HG03558 (cell line): ENCODE data around the gene SMC4.
A peak's percentile ranks its signal among the peaks of the same experiment; 100 is the strongest.
"Not testable (repeated sequence)": the region's sequence is repeated elsewhere in the genome, so short reads cannot be mapped to it uniquely, and the experiment has no call there.

Source experiments
- ATAC-seq: cut with Tn5 transposase; IDR thresholded peaks from one replicate; pipeline ENCODE4 v1.9.1; 2021; ENCODE audit warnings: moderate number of reproducible peaks; ENCODE audit not compliant: unreplicated experiment; ENCODE audit errors: extremely low read depth

SMC4 gene

DNA sequence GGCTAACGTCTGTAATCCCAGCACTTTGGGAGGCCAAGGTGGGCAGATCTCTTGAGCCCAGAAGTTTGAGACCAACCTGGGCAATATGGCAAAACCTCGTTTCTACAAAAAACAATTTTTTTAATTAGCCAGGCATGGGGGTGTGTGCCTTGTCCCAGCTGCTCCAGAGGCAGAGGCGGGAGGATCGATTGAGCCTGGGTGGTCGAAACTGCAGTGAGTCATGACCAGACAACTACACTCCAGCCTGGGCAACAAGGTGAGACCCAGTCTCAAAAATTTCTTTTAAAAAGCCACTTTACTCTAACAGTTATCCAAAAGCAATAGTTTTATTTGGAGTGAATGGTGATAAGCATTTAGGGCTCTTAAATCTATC, 37.6 kb downstream of the SMC4 start:
- no peak for ATAC-seq

DNA sequence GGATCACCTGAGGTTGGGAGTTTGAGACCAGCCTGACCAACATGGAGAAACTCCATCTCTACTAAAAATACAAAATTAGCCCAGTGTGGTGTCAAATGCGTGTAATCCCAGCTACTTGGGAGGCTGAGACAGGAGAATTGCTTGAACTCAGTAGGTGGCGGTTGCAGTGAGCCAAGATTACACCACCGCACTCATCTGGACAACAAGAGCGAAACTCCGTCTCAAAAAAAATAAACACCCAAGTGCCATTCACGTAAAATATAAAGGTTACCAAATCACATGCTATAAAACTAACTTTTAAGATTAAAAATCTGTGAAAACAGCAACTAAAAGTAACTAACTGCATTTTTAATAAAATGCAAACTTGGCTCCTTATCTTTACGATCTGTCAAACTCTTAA, 41.2 kb downstream of the SMC4 start:
- ATAC-seq, result no peak

DNA sequence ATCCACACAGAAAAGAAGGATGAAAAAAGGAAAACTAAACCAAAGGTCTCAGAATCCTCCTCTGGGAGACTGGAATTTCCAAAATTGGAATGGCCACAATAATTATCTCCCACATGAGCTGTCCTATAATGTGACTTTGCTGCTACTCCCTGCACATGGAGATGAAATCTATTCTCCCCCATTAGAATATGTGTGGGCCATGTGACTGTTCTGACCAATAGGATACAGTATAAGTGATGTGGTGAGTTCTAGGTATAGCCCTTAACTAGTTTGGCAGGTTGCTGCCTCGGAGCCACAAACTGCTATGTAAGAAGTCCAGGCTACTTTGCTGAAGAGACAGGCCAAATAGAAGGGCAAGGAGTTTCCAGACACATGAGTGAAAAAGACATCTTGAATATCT, 45.0 kb downstream of the SMC4 start:
- ATAC-seq, result no peak

DNA sequence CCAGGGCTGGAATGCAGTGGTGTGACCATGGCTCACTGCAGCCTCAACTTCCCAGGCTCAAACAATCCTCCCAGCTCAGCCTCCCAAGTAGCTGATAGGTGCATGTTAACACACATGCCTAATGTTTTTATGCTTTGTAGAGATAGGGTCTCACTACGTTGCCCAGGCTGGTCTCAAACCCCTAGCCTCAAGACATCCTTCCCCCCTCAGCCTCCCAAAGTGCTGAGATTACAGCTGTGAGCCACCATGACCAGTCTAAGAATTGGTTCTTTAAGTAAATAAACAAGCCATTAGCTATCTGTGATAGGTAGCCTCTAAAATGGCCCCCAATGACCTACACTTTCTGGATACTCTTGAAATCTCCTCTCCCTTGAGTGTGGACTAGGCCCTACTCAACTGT, 46.4 kb downstream of the SMC4 start:
- no peak for ATAC-seq

- no peak for ATAC-seq
These were observed 47.1 kb downstream of the SMC4 start for GRCh38 chr3:160446522-160447056.

- ATAC-seq, result no peak
These were observed 48.1 kb downstream of the SMC4 start for GRCh38 chr3:160447544-160447943.

DNA sequence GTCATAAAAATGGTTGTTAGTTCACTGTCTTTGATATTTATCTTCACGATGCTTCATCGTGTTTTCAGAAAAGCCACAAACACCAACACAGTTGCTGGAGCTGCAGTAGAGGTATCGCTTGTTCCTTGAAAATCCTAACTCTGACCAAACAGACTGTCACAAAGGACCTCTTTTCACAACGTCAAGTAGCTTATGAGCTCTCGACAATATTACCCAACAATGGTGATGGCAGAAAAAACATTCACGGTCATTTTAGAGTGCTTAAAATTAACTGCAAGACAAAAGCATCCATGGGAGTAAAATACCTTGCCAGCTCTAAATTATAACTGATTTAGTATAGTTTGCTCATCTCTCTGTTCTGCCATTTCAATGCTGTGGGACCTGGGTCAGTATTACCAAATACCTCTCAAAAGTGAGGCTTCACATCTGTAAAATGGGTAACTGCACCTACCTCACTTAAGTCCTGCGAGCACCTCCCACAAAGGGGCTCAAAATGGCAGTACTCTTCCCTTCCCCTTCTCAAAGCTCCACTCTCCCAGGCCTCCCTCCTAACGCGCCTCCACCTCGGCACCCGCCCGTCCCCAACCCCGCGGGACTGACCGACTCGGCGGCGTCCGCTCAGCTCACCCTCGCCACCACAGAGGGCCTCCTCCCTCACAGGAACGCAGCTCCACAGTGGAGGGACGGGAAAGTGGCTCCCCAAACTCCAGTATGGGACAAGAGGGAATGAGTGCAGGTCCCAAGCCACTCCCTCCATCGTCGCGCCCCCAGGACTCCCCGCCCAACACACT, 49.6 kb downstream of the SMC4 start:
- peak; percentile 13 for ATAC-seq

GRCh38 chr3:160449636-160450598, 50.5 kb downstream of the SMC4 start, which contains the start of gene TRIM59:
Gene TRIM59 (minus strand): TSS chr3:160449786. CDS start chr3:160439183, 10,603 bp downstream.
- peak; percentile 93 for ATAC-seq

- ATAC-seq, result no peak
These were observed 51.4 kb downstream of the SMC4 start for GRCh38 chr3:160450846-160451245.

DNA sequence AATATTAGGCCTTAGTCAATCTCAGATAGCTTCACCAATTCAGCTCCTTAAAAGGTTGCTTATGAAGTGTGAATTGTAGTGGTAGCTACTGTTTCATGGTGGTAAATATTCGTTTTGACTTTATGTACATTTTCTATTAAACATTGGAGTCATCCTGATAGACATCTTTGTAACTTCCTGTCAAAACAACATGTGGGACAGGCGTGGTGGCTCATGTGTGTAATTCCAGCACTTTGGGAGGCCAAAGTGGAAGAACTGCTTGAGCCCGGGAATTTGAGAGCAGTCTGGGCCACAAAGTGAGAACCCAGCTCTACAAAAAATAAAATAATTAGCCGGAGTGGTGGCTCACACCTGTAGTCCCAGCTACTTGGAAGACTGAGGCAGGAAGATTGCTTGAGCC, 52.2 kb downstream of the SMC4 start:
- ATAC-seq, result no peak

DNA sequence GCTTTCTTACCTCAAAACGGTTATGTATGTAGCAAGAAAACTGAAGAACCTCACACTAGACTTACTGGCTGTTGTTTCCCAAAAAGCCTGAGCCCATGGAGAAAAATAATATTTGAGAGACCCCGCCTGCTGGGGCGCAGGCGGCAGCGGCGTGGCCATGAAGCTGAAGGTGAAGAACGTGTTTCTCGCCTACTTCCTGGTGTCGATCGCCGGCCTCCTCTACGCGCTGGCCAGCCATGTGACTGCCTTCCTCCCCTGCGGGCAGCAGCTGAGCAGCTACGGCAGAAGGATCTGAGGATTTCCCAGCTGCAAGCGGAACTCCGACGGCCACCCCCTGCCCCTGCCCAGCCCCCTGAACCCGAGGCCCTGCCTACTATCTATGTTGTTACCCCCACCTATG, 52.8 kb downstream of the SMC4 start:
- ATAC-seq, result not testable (repeated sequence)

DNA sequence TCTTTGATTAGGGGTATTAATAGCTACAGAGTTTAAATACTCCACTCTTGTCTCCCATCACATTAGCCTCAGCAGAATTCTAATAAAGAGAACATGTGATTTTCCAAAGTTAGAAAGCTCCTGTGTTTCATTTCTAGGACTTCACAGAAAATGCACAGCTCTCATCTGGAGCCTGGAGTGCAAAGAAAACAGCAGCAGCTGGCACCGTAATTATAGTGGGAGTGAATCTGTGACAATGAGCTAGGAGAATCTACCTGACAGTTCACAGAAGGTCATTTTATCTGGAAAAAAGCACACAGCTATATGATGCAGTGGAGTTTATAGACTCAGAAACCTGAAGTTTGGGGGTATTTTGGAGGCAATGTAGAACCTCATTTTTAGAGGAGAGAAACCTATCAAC, 55.5 kb downstream of the SMC4 start:
- no peak for ATAC-seq

DNA sequence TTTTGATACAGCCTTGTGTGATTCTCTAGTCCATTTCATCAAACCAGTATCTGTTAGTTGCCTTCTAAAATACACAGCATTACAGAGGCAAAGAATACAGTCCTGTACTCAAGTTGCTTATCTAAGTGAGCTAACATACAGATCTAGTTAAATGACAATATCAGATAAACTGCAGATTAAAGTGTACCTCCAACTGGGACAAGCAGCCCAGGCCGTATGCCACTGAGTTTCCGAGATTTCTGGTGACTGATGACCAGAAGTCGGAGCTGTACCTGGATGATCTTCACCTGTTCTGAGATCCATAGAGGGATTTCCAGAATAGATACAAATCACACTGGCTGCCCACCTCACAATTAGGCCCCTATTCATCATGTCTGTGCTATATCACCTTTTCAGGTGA, 56.4 kb downstream of the SMC4 start:
- no peak for ATAC-seq

GRCh38 chr3:160458151-160458550, 58.7 kb downstream of the SMC4 start:
- no peak for ATAC-seq

DNA sequence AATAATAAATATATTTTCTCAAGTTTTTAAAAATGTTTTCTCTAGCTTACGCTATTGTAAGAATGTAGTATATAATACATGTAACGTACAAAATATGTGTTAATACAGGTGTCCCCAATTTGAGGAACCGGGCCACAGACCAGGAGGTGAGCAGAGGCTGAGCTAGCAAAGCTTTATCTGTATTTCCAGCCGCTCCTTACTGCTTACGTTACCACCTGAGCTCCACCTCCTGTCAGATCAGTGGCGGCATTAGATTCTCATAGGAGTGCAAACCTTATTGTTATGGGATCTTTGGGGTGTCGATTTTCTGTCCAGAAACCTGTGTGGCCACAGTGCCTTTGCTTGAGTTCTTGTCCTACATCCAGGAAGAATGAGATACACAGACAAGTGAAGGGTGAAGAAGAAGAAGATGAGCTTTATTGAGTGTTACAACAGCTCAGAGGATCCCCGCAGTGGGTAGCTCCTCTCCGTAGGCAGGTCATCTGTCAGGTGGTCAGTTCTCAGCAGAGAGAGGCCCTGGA, 60.1 kb downstream of the SMC4 start:
- ATAC-seq, result no peak

- no peak for ATAC-seq
These were observed 60.6 kb downstream of the SMC4 start for GRCh38 chr3:160460033-160460432.

GRCh38 chr3:160464321-160464720, 64.9 kb downstream of the SMC4 start:
- no peak for ATAC-seq

DNA sequence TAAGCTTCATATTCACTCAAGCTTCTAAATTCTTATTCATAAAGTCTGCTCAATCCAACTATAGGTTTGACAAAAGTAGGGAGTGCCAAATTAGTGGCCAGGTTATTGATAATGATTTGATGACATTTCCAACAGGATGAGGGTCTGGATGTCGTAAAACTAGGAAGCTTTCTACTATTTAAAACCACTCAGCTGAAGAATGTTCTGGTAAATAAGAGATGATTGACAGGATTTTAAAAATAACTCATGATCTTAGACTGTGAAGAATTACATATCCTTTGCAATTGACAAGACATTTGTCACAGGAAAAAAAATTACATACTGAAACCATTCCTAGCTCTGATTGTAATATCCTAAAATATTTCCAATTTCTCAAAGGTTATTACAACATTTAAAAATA, 65.5 kb downstream of the SMC4 start:
- no peak for ATAC-seq

- ATAC-seq, result no peak
These were observed 70.7 kb downstream of the SMC4 start for GRCh38 chr3:160470181-160470580.

DNA sequence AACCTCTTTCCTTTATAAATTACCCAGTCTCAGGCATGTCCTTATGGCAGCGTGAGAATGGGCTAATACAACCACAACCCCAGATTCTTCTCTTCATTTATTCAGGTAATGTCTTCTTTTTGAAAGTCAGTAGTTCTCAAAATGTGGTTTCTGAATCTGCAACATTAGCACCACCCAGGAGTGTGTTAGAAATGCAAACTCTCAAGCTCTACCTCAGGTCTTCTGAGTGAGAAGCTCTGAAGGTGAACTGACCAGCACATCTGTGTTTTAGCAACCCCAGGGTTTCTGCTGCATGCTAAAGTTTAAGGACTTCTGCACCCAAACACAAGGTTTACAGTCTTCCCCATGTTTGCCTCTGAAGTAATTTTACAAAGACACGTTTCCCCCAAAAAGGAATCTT, 72.4 kb downstream of the SMC4 start:
- no peak for ATAC-seq

DNA sequence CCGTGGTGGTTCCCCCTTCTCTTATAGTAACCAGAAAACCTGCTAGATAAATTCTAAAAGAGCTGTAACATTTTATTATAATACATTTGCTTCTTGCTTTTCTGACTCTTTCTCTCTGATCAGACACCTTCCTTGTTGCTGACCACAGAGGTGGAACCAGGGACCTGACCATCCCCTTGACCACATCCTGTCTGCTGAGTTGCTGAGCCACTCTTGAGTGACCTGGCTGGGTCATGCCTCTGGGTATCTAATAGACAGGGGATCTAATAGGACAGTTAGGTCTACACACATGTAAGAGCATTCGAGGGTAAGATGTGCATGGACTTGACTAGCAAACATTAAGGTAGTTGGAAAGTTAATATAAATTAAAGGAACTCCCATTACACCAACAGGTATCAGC, 72.9 kb downstream of the SMC4 start:
- ATAC-seq, result no peak
